IPS DF 4.7 (cell line): ENCODE results near the gene RGPD8.
"Not testable (repeated sequence)": the region's sequence is repeated elsewhere in the genome, so short reads cannot be mapped to it uniquely, and the experiment has no call there.

ENCODE experiments used
- DNase-seq: peaks from one replicate; pipeline ENCODE4 v3.0.0-alpha.2; 2013; ENCODE audit warnings: low spot score; ENCODE audit errors: extremely low read depth

The RGPD8 gene

GRCh38 chr2:112435716-112436431, 2.4 kb upstream of the RGPD8 start:
- DNase-seq = not testable (repeated sequence)

GRCh38 chr2:112434890-112435715, 1.7 kb upstream of the RGPD8 start:
- DNase-seq = not testable (repeated sequence)

- DNase-seq = no peak
Measured at GRCh38 chr2:112433932-112434730, 686 bp upstream of the RGPD8 start.

GRCh38 chr2:112432735-112433479, 538 bp downstream of the RGPD8 start:
- DNase-seq = not testable (repeated sequence)

GRCh38 chr2:112432390-112432734, 1.1 kb downstream of the RGPD8 start:
- not testable (repeated sequence) for DNase-seq

- DNase-seq = not testable (repeated sequence)
Measured at GRCh38 chr2:112431587-112432295, 1.7 kb downstream of the RGPD8 start.

GRCh38 chr2:112424553-112424952, 8.9 kb downstream of the RGPD8 start:
- not testable (repeated sequence) for DNase-seq

- DNase-seq = not testable (repeated sequence)
Measured at GRCh38 chr2:112416860-112417259, 16.6 kb downstream of the RGPD8 start.

- DNase-seq = not testable (repeated sequence)
Measured at GRCh38 chr2:112360055-112360454, 73.4 kb downstream of the RGPD8 start.

- not testable (repeated sequence) for DNase-seq
Measured at GRCh38 chr2:112354335-112354734, 79.1 kb downstream of the RGPD8 start.

- DNase-seq = not testable (repeated sequence)
Measured at GRCh38 chr2:112352809-112353603, 80.4 kb downstream of the RGPD8 start.

GRCh38 chr2:112352292-112352691, 81.2 kb downstream of the RGPD8 start:
- DNase-seq = not testable (repeated sequence)

GRCh38 chr2:112345030-112346027, 88.1 kb downstream of the RGPD8 start:
- DNase-seq = no peak

- DNase-seq = no peak
Measured at GRCh38 chr2:112343827-112344585, 89.4 kb downstream of the RGPD8 start.

- no peak for DNase-seq
Measured at GRCh38 chr2:112342067-112342550, 91.3 kb downstream of the RGPD8 start.

- no peak for DNase-seq
Measured at GRCh38 chr2:112340475-112341267, 92.8 kb downstream of the RGPD8 start.

- DNase-seq = no peak
Measured at GRCh38 chr2:112339986-112340385, 93.5 kb downstream of the RGPD8 start.
